Fibroblast of pulmonary artery (primary cell): ENCODE measurements around the gene ZBTB9.
A peak's percentile ranks its signal among the peaks of the same experiment; 100 is the strongest.

ENCODE experiments used
- DNase-seq: peaks from one replicate; pipeline ENCODE4 v3.0.0-alpha.2; 2010; ENCODE audit warnings: low read depth
- H3K4me3 ChIP-seq: replicated peaks from 2 replicates; pipeline ENCODE4 v1.5.1; 2011; ENCODE audit warnings: low read depth, mild to moderate bottlenecking, control low read depth, low read length, moderate library complexity
- CTCF ChIP-seq: IDR thresholded peaks from 2 replicates; pipeline ENCODE4 v1.5.1; 2011; ENCODE audit warnings: mild to moderate bottlenecking, control low read depth, low read length, inconsistent platforms; ENCODE audit errors: missing control alignments

Gene ZBTB9, protein sequence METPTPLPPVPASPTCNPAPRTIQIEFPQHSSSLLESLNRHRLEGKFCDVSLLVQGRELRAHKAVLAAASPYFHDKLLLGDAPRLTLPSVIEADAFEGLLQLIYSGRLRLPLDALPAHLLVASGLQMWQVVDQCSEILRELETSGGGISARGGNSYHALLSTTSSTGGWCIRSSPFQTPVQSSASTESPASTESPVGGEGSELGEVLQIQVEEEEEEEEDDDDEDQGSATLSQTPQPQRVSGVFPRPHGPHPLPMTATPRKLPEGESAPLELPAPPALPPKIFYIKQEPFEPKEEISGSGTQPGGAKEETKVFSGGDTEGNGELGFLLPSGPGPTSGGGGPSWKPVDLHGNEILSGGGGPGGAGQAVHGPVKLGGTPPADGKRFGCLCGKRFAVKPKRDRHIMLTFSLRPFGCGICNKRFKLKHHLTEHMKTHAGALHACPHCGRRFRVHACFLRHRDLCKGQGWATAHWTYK

DNA sequence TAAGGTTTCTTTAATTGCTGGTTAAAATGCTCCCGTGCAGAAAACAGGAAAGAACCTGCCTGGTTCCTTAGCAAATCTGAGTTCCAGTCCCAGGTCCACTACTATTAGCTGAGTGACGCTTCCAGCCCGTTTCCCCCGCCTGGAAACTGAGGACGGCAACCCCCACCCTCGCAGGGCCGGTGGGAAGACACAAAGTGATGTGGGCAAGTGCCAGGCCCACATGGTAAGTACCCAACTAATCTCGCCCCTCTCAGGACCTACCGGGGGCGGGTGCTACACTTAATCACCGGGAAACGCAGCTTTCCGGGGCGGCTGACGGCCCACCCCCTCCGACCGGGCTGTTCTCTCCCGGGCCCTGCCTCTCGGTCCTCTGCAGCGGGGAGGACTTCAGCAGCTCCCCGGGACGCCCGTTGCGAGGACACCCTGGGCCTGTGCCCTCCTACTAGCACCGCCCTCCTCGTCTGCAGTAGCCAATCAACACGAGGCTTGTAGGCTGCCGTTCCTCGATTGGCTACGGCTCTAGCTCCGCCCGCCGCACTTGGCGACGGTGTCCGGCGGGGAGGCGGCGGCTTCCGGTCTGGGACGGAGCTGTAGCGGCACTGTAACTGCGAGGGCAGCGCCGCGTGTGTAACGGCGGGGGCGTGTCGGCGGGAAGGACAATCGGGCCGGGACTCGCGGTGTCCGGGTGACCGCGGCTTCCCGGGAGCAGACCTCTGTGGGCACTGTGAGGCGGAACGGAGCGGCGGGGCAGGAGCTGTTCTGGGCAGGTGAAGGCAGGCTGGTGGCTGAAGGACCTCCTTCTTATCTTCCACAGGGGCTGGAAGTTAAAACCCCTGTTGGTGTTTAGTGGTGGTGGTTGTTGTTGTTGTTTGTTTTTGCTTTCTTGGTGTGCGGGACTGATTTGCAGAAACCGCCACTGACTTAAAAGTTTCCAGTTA is at the start of gene ZBTB9:
Gene ZBTB9 (plus strand): TSS at position 568 of the 938 bp plus-strand sequence. CDS start 525 bp downstream, outside the sequence.
- peak within 1 kb of the TSS; percentile 91 for H3K4me3 ChIP-seq
- DNase-seq, result peak; percentile 96
- TF ChIP-seq CTCF, result no peak

DNA sequence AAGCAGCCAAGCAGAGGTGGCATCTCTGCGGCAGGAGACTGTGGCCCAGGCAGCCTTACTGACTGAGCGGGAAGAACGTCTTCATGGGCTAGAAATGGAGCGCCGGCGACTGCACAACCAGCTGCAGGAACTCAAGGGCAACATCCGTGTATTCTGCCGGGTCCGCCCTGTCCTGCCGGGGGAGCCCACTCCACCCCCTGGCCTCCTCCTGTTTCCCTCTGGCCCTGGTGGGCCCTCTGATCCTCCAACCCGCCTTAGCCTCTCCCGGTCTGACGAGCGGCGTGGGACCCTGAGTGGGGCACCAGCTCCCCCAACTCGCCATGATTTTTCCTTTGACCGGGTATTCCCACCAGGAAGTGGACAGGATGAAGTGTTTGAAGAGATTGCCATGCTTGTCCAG is 49.5 kb upstream of the ZBTB9 start:
- no peak overlapping the region for H3K4me3 ChIP-seq
- TF ChIP-seq CTCF, result no peak

GRCh38 chr6:33405386-33405940 is 48.9 kb upstream of the ZBTB9 start:
- no peak for TF ChIP-seq CTCF
- DNase-seq, result no peak
- H3K4me3 ChIP-seq, result no peak overlapping the region

More for the DNA sequence above, 49.5 kb upstream of the ZBTB9 start:
- DNase-seq, result no peak

DNA sequence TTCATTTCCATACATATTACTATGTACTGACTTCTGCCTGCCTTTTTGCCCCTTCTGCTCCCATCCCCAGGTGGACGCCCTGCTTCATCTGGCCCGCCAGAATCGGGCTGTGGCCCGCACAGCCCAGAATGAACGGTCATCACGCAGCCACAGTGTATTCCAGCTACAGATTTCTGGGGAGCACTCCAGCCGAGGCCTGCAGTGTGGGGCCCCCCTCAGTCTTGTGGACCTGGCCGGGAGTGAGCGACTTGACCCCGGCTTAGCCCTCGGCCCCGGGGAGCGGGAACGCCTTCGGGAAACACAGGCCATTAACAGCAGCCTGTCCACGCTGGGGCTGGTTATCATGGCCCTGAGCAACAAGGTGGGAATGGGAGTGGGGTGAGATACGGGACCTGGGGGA is 48.2 kb upstream of the ZBTB9 start:
- H3K4me3 ChIP-seq, result no peak overlapping the region
- no peak for DNase-seq
- TF ChIP-seq CTCF, result no peak

DNA sequence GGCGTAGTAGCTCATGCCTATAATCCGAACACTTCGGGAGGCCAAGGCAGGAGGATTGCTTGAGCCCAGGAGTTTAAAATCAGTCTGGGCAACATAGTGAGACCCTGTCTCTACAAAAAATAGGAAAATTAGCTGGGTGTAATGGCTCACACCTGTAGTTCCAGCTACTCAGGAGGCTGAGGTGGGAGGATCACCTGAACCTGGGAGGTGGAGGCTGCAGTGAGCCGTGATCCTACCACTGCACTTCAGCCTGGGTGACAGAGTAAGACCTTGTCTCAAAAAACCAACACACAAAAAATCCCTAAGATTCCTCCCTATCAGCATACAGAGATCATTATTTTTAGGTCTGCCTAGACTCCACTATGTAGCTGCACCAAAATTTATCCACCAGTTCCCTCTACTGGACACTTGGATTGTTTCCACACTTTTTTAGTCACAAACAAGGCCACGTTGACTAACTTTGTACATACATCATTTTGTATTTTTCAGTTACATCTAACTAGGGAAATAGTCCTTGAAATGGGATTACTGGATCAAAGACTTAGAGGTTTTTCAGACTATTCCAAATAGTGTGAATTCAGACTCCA is 47.2 kb upstream of the ZBTB9 start:
- DNase-seq, result peak; percentile 80
- no peak overlapping the region for H3K4me3 ChIP-seq
- peak; percentile 45 for TF ChIP-seq CTCF

GRCh38 chr6:33410050-33410710 is 44.2 kb upstream of the ZBTB9 start:
- no peak for TF ChIP-seq CTCF
- peak; percentile 98 for DNase-seq
- H3K4me3 ChIP-seq, result peak overlapping the region; percentile 72
